K562 (cell line): ENCODE measurements around the gene DAPP1. TPM values are rescaled to one million over a fixed set of nuclear protein-coding genes. Genes with fewer than 3 reads are reported as not detected.

Experiments used
- ATAC-seq: fragments of 200-7000 bp; cut with Tn5 transposase; 3 replicates; pipeline ENCODE4 v1.9.1; 2020; ENCODE audit warnings: moderate library complexity
- BruUV-seq: library from RNA; stranded (reverse); fragments of 400-500 nt; replicated peaks from 2 replicates; lab custom pipeline; 2021; lab: Mats Ljungman, UMichigan
- CTCF ChIA-PET: fragments of 300-600 bp; formaldehyde crosslinking; extraction: SDS; loops from one replicate; lab custom pipeline; 2021; ENCODE audit warnings: low intra/inter-chr PET ratio; lab: Yijun Ruan, JAX
- POLR2A ChIA-PET: fragments of 300-600, 350-650 bp; sonication (Branson Sonifier 250); formaldehyde crosslinking; extraction: SDS; loops from one replicate; lab custom pipeline; 2021; ENCODE audit warnings: antibody characterized with exemption, inconsistent platforms; lab: Yijun Ruan, JAX
- DNase-seq, 4 experiments: peaks; one replicate each; pipeline versions ENCODE4 v3.0.0 to v3.0.0-alpha.2; 2011 to 2018; ENCODE audit warnings: low spot score in 3 of 4, mixed read lengths in 3 of 4; ENCODE audit errors: extremely low read depth in 1 of 4
- FAIRE-seq: peaks from 2 replicates; lab custom pipeline; 2011; peaks lifted over from hg19 to GRCh38; lab: Jason Lieb, UNC
- H2AFZ ChIP-seq: 2 replicates; pipeline ENCODE4 v1.6.0; 2011; ENCODE audit warnings: low read depth, low read length, control low read depth, inconsistent platforms
- H3K27ac ChIP-seq: fragments of 200-600 bp; 3 replicates; pipeline ENCODE4 v1.8.0; 2011; ENCODE audit warnings: low read depth, mild to moderate bottlenecking, control low read depth, inconsistent platforms, low read length, moderate library complexity, mixed read lengths; ENCODE audit errors: extremely low read depth
- H3K27me3 ChIP-seq, 2 experiments: fragments of 300-600 bp in 1 of 2; 2 replicates in 1 of 2; 3 replicates in 1 of 2; pipeline versions ENCODE4 v1.6.0 to v1.8.0; 2011; ENCODE audit warnings: inconsistent platforms in 2 of 2, low read length in 2 of 2, mild to moderate bottlenecking in 1 of 2, mixed read lengths in 1 of 2, moderate library complexity in 1 of 2; ENCODE audit not compliant: control insufficient read depth in 2 of 2, insufficient read depth in 2 of 2
- H3K36me3 ChIP-seq: fragments of 300-600 bp; 3 replicates; pipeline ENCODE4 v1.8.0; 2011; ENCODE audit warnings: mild to moderate bottlenecking, low read length, inconsistent platforms; ENCODE audit not compliant: control insufficient read depth, insufficient read depth
- H3K4me1 ChIP-seq, 2 experiments: fragments of 200-600 bp in 1 of 2; replicated peaks in 1 of 2; 2 replicates in 1 of 2; 3 replicates in 1 of 2; pipeline versions ENCODE4 v1.5.1 to v1.8.0; 2011; ENCODE audit warnings: inconsistent platforms in 2 of 2, low read length in 2 of 2, mild to moderate bottlenecking in 1 of 2, mixed read lengths in 1 of 2, moderate library complexity in 1 of 2; ENCODE audit not compliant: control insufficient read depth in 2 of 2, insufficient read depth in 2 of 2
- H3K4me2 ChIP-seq: 2 replicates; pipeline ENCODE4 v1.6.1; 2011; ENCODE audit warnings: low read length, control low read depth, inconsistent platforms, mixed read lengths; ENCODE audit not compliant: insufficient read depth
- H3K4me3 ChIP-seq: fragments of 200-600 bp; sonication (generic), shearing (Covaris generic); 2 replicates; pipeline ENCODE4 v1.5.1; 2016; ENCODE audit warnings: control low read depth, inconsistent platforms
- H3K79me2 ChIP-seq: fragments of 200-600 bp; 3 replicates; pipeline ENCODE4 v1.8.0; 2011; ENCODE audit warnings: low read length, inconsistent platforms; ENCODE audit not compliant: control insufficient read depth, insufficient read depth
- H3K9ac ChIP-seq, 2 experiments: 2 replicates each; pipeline versions ENCODE4 v1.6.0 to v1.6.1; 2011; ENCODE audit warnings: low read depth in 2 of 2, low read length in 2 of 2, control low read depth in 1 of 2, inconsistent platforms in 1 of 2, mild to moderate bottlenecking in 1 of 2, mixed read lengths in 1 of 2; ENCODE audit not compliant: insufficient read depth in 1 of 2
- H3K9me1 ChIP-seq: one replicate; pipeline ENCODE4 v1.6.0; 2011; ENCODE audit warnings: inconsistent platforms, mild to moderate bottlenecking, low read length, moderate library complexity; ENCODE audit not compliant: control insufficient read depth, insufficient read depth
- H3K9me3 ChIP-seq: replicated peaks from 2 replicates; pipeline ENCODE4 v1.5.1; 2011; ENCODE audit warnings: low read depth, low read length, inconsistent platforms; ENCODE audit not compliant: control insufficient read depth, insufficient read depth
- H4K20me1 ChIP-seq: replicated peaks from 2 replicates; pipeline ENCODE4 v1.6.1; 2011; ENCODE audit warnings: low read length, inconsistent platforms, mixed read lengths; ENCODE audit not compliant: control insufficient read depth, insufficient read depth
- DMBX1 ChIP-seq: fragments of 250-450 bp; sonication (Bioruptor Pico); IDR thresholded peaks from 2 replicates; pipeline ENCODE4 v1.8.0; 2022; ENCODE audit warnings: inconsistent platforms, mild to moderate bottlenecking, moderate library complexity, borderline replicate concordance
- FOS ChIP-seq: IDR thresholded peaks from 3 replicates; pipeline ENCODE4 v1.6.1; 2011; ENCODE audit not compliant: insufficient read length; ENCODE audit errors: extremely low read depth
- MIER1 ChIP-seq: fragments of 450-650 bp; IDR thresholded peaks from 2 replicates; pipeline ENCODE4 v1.6.1; 2016; ENCODE audit warnings: antibody characterized with exemption, mild to moderate bottlenecking, low read depth
- ZBTB12 ChIP-seq: fragments of 250-450 bp; sonication (Bioruptor Pico); IDR thresholded peaks from 2 replicates; pipeline ENCODE4 v1.4.0; 2020
- ZNF696 ChIP-seq: fragments of 250-450 bp; sonication (Bioruptor Pico); conservative IDR thresholded peaks from 2 replicates; pipeline ENCODE4 v1.4.0; 2020; ENCODE audit warnings: mild to moderate bottlenecking, moderate library complexity
- WGBS: fragments of 100-300 bp; shearing (Covaris generic); methylation state at CpG from one replicate; pipeline ENCODE4 v1.1.6; 2016; ENCODE audit warnings: low coverage, mixed read lengths; ENCODE audit not compliant: insufficient coverage; ENCODE audit errors: missing lambda C conversion rate; 5-methylcytosine and 5-hydroxymethylcytosine counted together
- in situ Hi-C: fragments of 300-500 bp; cut with MboI; formaldehyde crosslinking; loops from 4 replicates; pipeline ENCODE4 v1.15.0; 2018; ENCODE audit warnings: inconsistent platforms, mixed read lengths
- intact Hi-C: fragments of 100-400 bp; cut with micrococcal nuclease; formaldehyde crosslinking; loops from 2 replicates; pipeline ENCODE4 v1.14.2; 2022
- polyA plus RNA-seq, 8 experiments: library from polyadenylated mRNA; depleted of rRNA in 4 of 8; stranded (reverse) in 5 of 8; unstranded in 3 of 8; fragments of >200 nt; fragmentation: Nextera tagmentation in 2 of 8; fragmentation: Illumina TruSeq in 1 of 8; extraction: Ambion mirVana in 2 of 8; extraction: Trizol in 1 of 8; gene quantifications; 2 replicates each; pipeline versions ENCODE4 v1.2.1 to v1.2.3, GENCODE V29; 2011 to 2014; ENCODE audit warnings: inconsistent platforms in 1 of 8, missing spikeins in 1 of 8
- total RNA-seq, 7 experiments: library from RNA; depleted of rRNA in 6 of 7; stranded (reverse); fragments of >200 nt in 6 of 7; fragmentation: Illumina TruSeq in 2 of 7; extraction: Trizol in 2 of 7; gene quantifications; 2 replicates each; pipeline versions ENCODE4 v1.2.1 to v1.2.3, GENCODE V29; 2011 to 2021; ENCODE audit warnings: low replicate concordance in 1 of 7

DAPP1 gene
- total and polyA plus RNA-seq, 9 of the 15 experiments (the other 6 are each of a cell fraction or from before 2014, with no cell fraction given) = 1.9 to 7.2 (median 3.6) TPM

GRCh38 chr4:99852199-99852749, 35.6 kb downstream of the DAPP1 start:
- Histone ChIP-seq H2AFZ (no peak overlapping the region), H3K79me2 (no peaks in the 10 kb centered on the region), H3K4me1 (peaks cover 0 to 12% of the 10 kb centered on the region in 2 experiments; a peak in 2 of 5 replicates), H3K36me3 (no peaks in the 10 kb centered on the region; the same call in 2 of the 3 replicates), H3K4me2 (no peak overlapping the region), H3K27me3 (no peaks in the 10 kb centered on the region), H3K27ac (no peak overlapping the region), H3K9ac (no peak overlapping the region), H4K20me1 (no peaks in the 10 kb centered on the region), H3K4me3 (no peak overlapping the region), H3K9me1 (no peaks in the 10 kb centered on the region), H3K9me3 (no peaks in the 10 kb centered on the region)
- in situ Hi-C loops = no loop called here
- no peak for DNase-seq
- ATAC-seq = no peak
- ChIA-PET CTCF (interaction anchor here (0.6 kb wide), 1 partner anchor 1740 kb away, joined by 3 read pairs; no protein-coding TSS in a partner anchor), POLR2A (interaction anchor here (1.2 to 1.8 kb wide), 2 partner anchors 9 to 17 kb away, joined by 3 read pairs; no protein-coding TSS in a partner anchor)
- 35% methylated on average over 3 of the region's 3 CpGs for WGBS
- intact Hi-C loops = no loop called here
- FAIRE-seq = no peak
- TF ChIP-seq DMBX1 = no peak
- no peak for TF ChIP-seq MIER1
- TF ChIP-seq ZNF696 (CRISPR knock-in tag) = no peak
- TF ChIP-seq ZBTB12 (CRISPR knock-in tag) = no peak
- no peak for TF ChIP-seq FOS
- BruUV-seq = no TSS peak
